ENCODE results near the gene UBD.

The UBD gene

GRCh38 chr6:29559524-29560287 lies at the start of gene UBD:
TSS of gene UBD (minus strand) at chr6:29559732. CDS start at chr6:29559701, 31 bp downstream.
- DNase-seq (ENCODE audit: low spot score) = no peak

DNA sequence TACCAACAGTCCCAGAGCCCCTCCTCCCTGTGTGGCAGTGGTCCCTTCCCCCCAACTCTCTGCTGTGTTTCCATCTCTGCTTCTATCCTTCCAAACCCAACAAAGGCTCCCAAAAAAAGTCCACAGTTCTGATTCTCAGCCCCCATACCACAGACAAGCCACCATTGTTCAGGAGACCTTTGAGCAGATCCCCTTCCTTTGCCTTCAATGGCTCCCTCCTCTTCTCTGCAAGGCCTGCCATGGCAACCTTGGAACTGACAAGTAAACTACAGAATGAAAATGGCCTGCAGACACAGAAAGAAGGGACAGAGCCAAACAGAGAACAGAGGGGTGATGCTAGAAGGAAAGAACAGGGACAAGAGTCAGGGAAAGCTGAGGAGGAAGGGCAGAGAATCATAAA lies 48.6 kb upstream of the UBD start:
- DNase-seq (ENCODE audit: low spot score) = peak; percentile 44

DNA sequence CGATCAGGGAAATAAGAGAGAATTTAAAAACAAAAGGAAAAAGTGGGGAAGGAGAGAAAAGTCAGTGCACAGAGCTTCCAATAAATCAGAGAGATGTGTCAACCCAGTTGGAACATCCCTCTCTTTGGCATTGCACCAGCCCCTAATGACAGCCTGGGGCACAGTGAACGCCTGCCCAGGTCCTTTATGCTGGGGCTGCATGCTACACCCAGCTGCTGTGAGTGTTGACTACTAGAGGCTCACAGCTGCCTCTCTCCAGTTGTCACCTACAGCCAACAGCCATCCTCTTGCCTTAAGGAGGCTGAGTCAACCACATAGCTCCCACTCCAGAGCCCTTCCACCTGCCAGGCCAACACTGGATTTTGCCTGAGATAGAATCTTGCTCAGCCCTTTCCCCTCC lies 44.4 kb upstream of the UBD start:
- DNase-seq (ENCODE audit: low spot score) = no peak

DNA sequence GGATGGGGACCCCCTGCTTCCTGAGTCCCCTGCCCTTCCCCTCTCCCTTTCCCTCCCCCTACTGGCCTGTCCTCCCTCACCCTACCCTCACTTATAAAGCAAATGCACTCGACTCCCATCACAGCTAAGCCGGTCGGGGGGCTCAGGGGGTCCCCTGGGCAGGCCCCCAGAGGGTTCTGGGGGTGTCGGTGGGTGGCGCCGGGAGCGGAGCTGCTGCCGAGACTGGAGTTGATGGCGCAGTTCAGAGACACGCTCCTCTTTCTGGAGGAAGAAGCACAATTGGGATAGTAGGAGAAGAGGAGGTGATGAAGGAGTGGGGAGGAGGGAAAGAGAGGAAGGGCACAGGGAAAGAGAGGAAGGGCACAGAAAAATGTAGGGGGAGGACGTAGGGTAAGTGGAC lies 43.9 kb upstream of the UBD start:
- DNase-seq (ENCODE audit: low spot score) = no peak

GRCh38 chr6:29602564-29603361 lies 43.2 kb upstream of the UBD start:
- no peak for DNase-seq (ENCODE audit: low spot score)

GRCh38 chr6:29598172-29598747 lies 38.7 kb upstream of the UBD start:
- DNase-seq (ENCODE audit: low spot score) = no peak

GRCh38 chr6:29597184-29597583 lies 37.7 kb upstream of the UBD start:
- no peak for DNase-seq (ENCODE audit: low spot score)

DNA sequence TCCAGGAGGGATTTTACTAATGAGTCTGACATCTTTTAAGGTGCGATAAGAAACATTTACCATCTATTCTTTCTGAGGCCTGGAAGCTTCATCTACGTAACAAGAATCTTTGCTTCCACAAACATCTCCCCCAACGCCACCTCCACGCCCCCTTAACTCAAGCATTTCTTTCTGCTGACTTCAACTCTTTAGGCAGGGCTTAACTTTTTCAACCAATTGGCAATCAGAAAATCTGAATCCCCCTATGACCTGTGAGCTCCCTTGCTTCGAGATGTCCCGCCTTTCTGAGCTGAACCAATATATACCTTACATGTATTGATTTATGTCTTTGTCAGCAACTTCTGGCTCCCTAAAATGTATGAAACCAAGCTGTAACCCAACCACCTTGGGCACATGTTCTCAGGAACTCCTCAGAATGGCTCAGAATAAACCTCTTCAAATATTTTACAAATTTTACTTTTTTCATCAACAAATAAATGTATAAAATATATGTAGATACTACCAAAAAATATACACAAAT lies 36.9 kb upstream of the UBD start:
- DNase-seq (ENCODE audit: low spot score) = no peak

DNA sequence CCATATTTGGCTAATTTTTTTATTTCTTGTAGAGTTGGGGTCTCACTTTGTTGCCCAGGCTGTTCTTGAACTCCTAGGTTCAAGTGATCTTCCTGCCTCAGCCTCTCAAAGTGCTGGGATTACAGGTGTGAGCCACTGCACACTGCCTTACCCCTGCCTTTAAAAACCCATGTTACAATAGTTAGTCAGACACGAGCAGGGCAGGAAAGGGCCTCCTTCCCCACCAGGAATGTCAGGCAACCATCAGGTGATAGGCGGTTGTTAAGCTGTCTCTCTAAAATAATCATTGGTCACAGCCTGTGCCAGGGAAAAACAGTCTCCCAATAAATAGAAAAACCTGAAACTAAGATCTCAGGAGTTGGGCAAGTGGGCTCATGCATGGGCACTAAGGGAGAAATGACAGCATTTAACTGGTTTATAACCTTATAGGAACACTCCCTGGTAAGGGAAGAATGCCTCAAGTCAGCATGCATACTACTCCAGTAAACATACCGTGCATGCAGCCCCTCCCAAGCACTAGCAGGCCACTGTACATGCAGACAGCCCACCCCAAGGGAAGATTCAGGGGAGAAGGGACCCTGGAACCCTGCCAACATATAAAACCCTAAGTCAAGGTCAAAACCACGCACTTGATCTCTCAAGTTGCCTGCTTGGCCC lies 33.8 kb upstream of the UBD start:
- no peak for DNase-seq (ENCODE audit: low spot score)

GRCh38 chr6:29591677-29592076 lies 32.1 kb upstream of the UBD start:
- no peak for DNase-seq (ENCODE audit: low spot score)

- DNase-seq (ENCODE audit: low spot score) = no peak
Measured at GRCh38 chr6:29590218-29590808, 30.8 kb upstream of the UBD start.

- DNase-seq (ENCODE audit: low spot score) = peak; percentile 57
Measured at GRCh38 chr6:29589423-29590048, 30.0 kb upstream of the UBD start.

- DNase-seq (ENCODE audit: low spot score) = no peak
Measured at GRCh38 chr6:29584821-29585220, 25.3 kb upstream of the UBD start, which contains the start of gene OR2H2. TSS of gene OR2H2 (plus strand) at chr6:29585121. CDS start at chr6:29587945, 2,824 bp downstream.

DNA sequence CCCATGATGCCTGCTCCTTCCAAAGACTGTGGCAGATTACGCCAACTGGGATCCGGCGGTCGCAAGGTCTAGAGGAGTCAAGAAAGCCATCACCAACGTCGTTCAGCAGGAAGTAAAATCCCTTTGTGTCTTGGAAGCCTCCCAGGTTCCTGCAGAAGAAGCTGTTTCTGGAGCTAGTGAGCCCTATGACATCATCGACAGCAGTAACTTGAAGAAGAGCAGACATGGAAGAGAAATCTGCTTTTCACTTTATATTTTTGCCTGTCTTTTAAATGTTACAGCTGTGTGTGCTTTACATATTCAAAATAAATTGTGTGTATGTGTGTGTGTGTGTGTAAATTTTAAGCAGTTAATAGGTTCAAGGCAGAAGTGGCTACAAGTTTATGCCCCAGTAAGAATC lies 18.0 kb upstream of the UBD start:
- DNase-seq (ENCODE audit: low spot score) = no peak

- DNase-seq (ENCODE audit: low spot score) = no peak
Measured at GRCh38 chr6:29576056-29576455, 16.5 kb upstream of the UBD start.

DNA sequence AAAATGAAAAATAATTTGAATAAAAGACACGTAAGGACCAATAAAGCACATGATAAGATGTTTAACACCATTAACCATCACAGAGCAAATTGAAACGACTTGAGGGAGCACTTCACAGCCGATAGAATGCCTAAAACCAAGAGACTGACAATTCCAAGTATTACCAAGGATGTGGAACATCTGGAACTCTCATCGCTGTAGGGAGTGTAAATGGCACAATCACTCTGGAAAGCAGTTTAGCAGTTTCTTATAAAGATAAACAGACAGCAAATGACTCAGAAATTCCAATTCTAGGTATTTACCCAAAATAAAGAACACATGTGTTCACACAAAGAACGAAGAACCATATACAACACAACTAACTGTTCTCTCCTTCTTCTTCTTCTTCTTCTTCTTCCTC lies 8.5 kb upstream of the UBD start:
- no peak for DNase-seq (ENCODE audit: low spot score)

- no peak for DNase-seq (ENCODE audit: low spot score)
Measured at GRCh38 chr6:29567541-29567940, 8.0 kb upstream of the UBD start.

- DNase-seq (ENCODE audit: low spot score) = no peak
Measured at GRCh38 chr6:29566856-29567255, 7.3 kb upstream of the UBD start.

- DNase-seq (ENCODE audit: low spot score) = no peak
Measured at GRCh38 chr6:29564875-29565274, 5.3 kb upstream of the UBD start.

DNA sequence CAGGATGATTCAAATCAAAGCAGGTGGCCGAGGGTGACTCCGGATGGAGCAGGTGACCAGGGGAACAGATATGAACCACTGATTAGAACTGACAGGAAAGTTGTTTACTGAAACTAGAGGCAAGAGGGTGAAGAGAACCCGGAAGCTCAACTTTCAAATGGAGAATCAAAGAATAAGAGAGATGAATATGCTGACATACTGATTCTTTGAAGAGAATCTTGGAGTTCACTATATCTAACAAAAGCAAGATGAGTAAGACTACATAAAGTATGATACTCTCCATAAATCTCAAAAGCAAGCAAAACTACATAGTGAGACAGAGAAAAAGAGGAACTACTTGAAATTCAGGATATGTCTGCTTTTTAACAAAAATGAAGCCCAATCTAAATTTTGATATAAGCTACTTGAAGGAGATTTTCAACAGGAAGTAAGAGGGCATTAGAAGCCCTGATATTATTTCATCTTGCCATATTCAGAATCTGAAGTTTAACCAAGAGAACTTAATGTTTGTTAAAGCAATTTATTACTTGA lies 4.0 kb upstream of the UBD start:
- DNase-seq (ENCODE audit: low spot score) = no peak

DNA sequence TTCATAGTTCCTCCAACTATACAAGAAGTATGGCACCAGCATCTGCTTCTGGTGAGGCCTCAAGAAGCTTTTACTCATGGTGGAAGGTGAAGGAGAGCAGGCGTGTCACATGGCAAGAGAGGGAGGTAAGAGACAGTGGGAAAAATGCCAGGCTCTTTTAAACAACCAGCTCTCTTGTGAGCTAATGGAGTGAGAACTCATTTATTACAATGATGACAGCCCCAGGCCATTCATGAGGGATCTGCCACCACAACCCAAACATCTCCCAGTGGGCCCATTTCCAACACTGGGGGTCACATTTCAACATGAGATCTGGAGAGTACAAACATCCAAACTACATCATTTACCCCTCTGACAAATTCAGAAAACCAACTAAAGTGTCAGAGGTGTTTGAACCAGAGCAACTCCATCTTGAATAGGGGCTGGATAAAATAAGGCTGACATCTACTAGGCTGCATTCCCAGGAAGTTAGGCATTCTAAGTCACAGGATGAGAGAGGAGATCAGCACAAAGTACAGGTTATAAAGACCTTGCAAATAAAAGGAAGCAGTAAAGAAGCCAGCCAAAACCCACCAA lies 2.2 kb upstream of the UBD start:
- no peak for DNase-seq (ENCODE audit: low spot score)
